CD4-positive, alpha-beta T cell treated with Interleukin-17A for 4 hours (primary cell): ENCODE measurements around the gene ECHS1.
"Not testable (repeated sequence)": the region's sequence is repeated elsewhere in the genome, so short reads cannot be mapped to it uniquely, and the experiment has no call there.

ENCODE experiments used
- DNase-seq: peaks from one replicate; pipeline ENCODE4 v3.0.0-alpha.2; 2020; ENCODE audit warnings: mixed read lengths

Gene ECHS1

GRCh38 chr10:133377025-133377817 lies 4.1 kb upstream of the ECHS1 start:
- no peak for DNase-seq

- not testable (repeated sequence) for DNase-seq
Observed at GRCh38 chr10:133376183-133376582, 3.0 kb upstream of the ECHS1 start.

- no peak for DNase-seq
Observed at GRCh38 chr10:133375357-133376115, 2.4 kb upstream of the ECHS1 start.

GRCh38 chr10:133372507-133372906 lies 647 bp downstream of the ECHS1 start:
- no peak for DNase-seq

- no peak for DNase-seq
Observed at GRCh38 chr10:133370030-133370786, 2.9 kb downstream of the ECHS1 start.

GRCh38 chr10:133368153-133368552 lies 5.0 kb downstream of the ECHS1 start:
- DNase-seq, result no peak

GRCh38 chr10:133367461-133367860 lies 5.7 kb downstream of the ECHS1 start:
- not testable (repeated sequence) for DNase-seq

GRCh38 chr10:133366751-133367150 lies 6.4 kb downstream of the ECHS1 start:
- no peak for DNase-seq

GRCh38 chr10:133366130-133366478 lies 7.0 kb downstream of the ECHS1 start:
- DNase-seq, result no peak

- DNase-seq, result no peak
Observed at GRCh38 chr10:133365461-133366129, 7.6 kb downstream of the ECHS1 start.

GRCh38 chr10:133364645-133365431 lies 8.3 kb downstream of the ECHS1 start:
- DNase-seq, result no peak

GRCh38 chr10:133362846-133363245 lies 10.3 kb downstream of the ECHS1 start:
- no peak for DNase-seq

- no peak for DNase-seq
Observed at GRCh38 chr10:133361773-133362441, 11.2 kb downstream of the ECHS1 start.

- no peak for DNase-seq
Observed at GRCh38 chr10:133361227-133361626, 11.9 kb downstream of the ECHS1 start.

GRCh38 chr10:133359972-133360610 lies 13.1 kb downstream of the ECHS1 start:
- DNase-seq, result no peak

- peak; percentile 61 for DNase-seq
Observed at GRCh38 chr10:133359554-133359971, 13.6 kb downstream of the ECHS1 start.

- DNase-seq, result no peak
Observed at GRCh38 chr10:133358925-133359310, 14.2 kb downstream of the ECHS1 start.

- no peak for DNase-seq
Observed at GRCh38 chr10:133358162-133358924, 14.8 kb downstream of the ECHS1 start.

GRCh38 chr10:133357285-133358161 lies 15.6 kb downstream of the ECHS1 start, which contains the start of gene FUOM:
Gene FUOM, minus strand, starts transcription at chr10:133358019. Its CDS starts 12 bp downstream, at chr10:133358007.
- DNase-seq, result peak; percentile 71
